ENCODE data around the gene RRP8.

RRP8 gene

GRCh38 chr11:6637871-6638270 is 34.5 kb upstream of the RRP8 start:
- no peak for TF ChIP-seq CTCF (conservative IDR thresholded peaks at IDR 0.05)
- H3K27ac ChIP-seq, result no peak overlapping the region

- no peak overlapping the region for H3K27ac ChIP-seq
- no peak for TF ChIP-seq CTCF (conservative IDR thresholded peaks at IDR 0.05)
Observed at GRCh38 chr11:6636480-6636879, 33.1 kb upstream of the RRP8 start.

- no peak overlapping the region for H3K27ac ChIP-seq
- no peak for TF ChIP-seq CTCF (conservative IDR thresholded peaks at IDR 0.05)
Observed at GRCh38 chr11:6635082-6635932, 31.9 kb upstream of the RRP8 start.

- H3K27ac ChIP-seq, result no peak overlapping the region
- no peak for TF ChIP-seq CTCF (conservative IDR thresholded peaks at IDR 0.05)
Observed at GRCh38 chr11:6634534-6634933, 31.1 kb upstream of the RRP8 start.

- no peak overlapping the region for H3K27ac ChIP-seq
Observed at GRCh38 chr11:6633422-6634408, 30.3 kb upstream of the RRP8 start.

GRCh38 chr11:6632116-6633073 is 29.0 kb upstream of the RRP8 start:
- no peak for TF ChIP-seq CTCF (conservative IDR thresholded peaks at IDR 0.05)

More at GRCh38 chr11:6633422-6634408, 30.3 kb upstream of the RRP8 start:
- TF ChIP-seq CTCF (conservative IDR thresholded peaks at IDR 0.05), result no peak

More at GRCh38 chr11:6632116-6633073, 29.0 kb upstream of the RRP8 start:
- H3K27ac ChIP-seq, result no peak overlapping the region
